Sciatic nerve (tissue), 2 donors: ENCODE measurements around the gene LAPTM5. TPM values are rescaled to one million over a fixed set of nuclear protein-coding genes. Genes with fewer than 3 reads are reported as not detected.

Experiments used
- ATAC-seq: fragments of 200-7000 bp; cut with Tn5 transposase; one replicate; pipeline ENCODE4 v1.9.1; 2020; ENCODE audit warnings: mild to moderate bottlenecking, moderate library complexity
- DNase-seq: peaks from one replicate; pipeline ENCODE4 v3.0.0-alpha.2; 2020; ENCODE audit warnings: low spot score
- intact Hi-C: fragments of 100-400 bp; cut with DNase I; formaldehyde crosslinking; loops from one replicate; pipeline ENCODE4 v1.14.2; 2022
- total RNA-seq: library from RNA; stranded (reverse); fragmentation: NEBNext Ultra II Directional; extraction: Animal tissue kit (Norgen Biotek cat#: 25700); gene quantifications from one replicate; pipeline ENCODE4 v1.2.1, GENCODE V29; 2021
- donor health status: DM: no; HTN: no; CAD: no.
- donor health status: DM: no; HTN: no; CAD: no.

LAPTM5 gene
- total RNA-seq, 1 donor from 2014 or later: 65.0 TPM

GRCh38 chr1:30762152-30762929 lies 4.8 kb upstream of the LAPTM5 start:
- ATAC-seq (no peak), DNase-seq (no peak)
- intact Hi-C loops: no loop called here

GRCh38 chr1:30761381-30762151 lies 4.0 kb upstream of the LAPTM5 start:
- intact Hi-C loops: no loop called here
- DNase-seq (no peak), ATAC-seq (peak; percentile 33)

- DNase-seq: no peak
- ATAC-seq: no peak
- intact Hi-C loops: no loop called here
Observed at GRCh38 chr1:30760596-30761324, 3.2 kb upstream of the LAPTM5 start.

- intact Hi-C loops: no loop called here
- ATAC-seq (no peak), DNase-seq (no peak)
Observed at GRCh38 chr1:30759718-30760281, 2.2 kb upstream of the LAPTM5 start.

GRCh38 chr1:30758785-30759380 lies 1.3 kb upstream of the LAPTM5 start:
- no peak for ATAC-seq
- DNase-seq: no peak
- intact Hi-C loops: no loop called here

- no peak for DNase-seq
- ATAC-seq: no peak
- intact Hi-C loops: no loop called here
Observed at GRCh38 chr1:30758121-30758688, 631 bp upstream of the LAPTM5 start.

- intact Hi-C loops: no loop called here
- ATAC-seq (peak; percentile 79), DNase-seq (no peak)
Observed at GRCh38 chr1:30756545-30757351, 826 bp downstream of the LAPTM5 start.

- intact Hi-C loops: no loop called here
- DNase-seq: no peak
- ATAC-seq: no peak
Observed at GRCh38 chr1:30756206-30756544, 1.4 kb downstream of the LAPTM5 start.

- DNase-seq: no peak
- no peak for ATAC-seq
- intact Hi-C loops: no loop called here
Observed at GRCh38 chr1:30755746-30756145, 1.8 kb downstream of the LAPTM5 start.

GRCh38 chr1:30755334-30755733 lies 2.2 kb downstream of the LAPTM5 start:
- intact Hi-C loops: no loop called here
- DNase-seq: no peak

GRCh38 chr1:30754684-30755171 lies 2.8 kb downstream of the LAPTM5 start:
- ATAC-seq (no peak), DNase-seq (no peak)
- intact Hi-C loops: no loop called here

More at GRCh38 chr1:30755334-30755733, 2.2 kb downstream of the LAPTM5 start:
- no peak for ATAC-seq

- ATAC-seq: no peak
Observed at GRCh38 chr1:30753660-30754123, 3.9 kb downstream of the LAPTM5 start.

GRCh38 chr1:30753118-30753517 lies 4.5 kb downstream of the LAPTM5 start:
- DNase-seq (no peak), ATAC-seq (no peak)
- intact Hi-C loops: no loop called here

More at GRCh38 chr1:30753660-30754123, 3.9 kb downstream of the LAPTM5 start:
- no peak for DNase-seq
- intact Hi-C loops: no loop called here

- ATAC-seq: no peak
- no peak for DNase-seq
- intact Hi-C loops: no loop called here
Observed at GRCh38 chr1:30752651-30752908, 5.0 kb downstream of the LAPTM5 start.

GRCh38 chr1:30751830-30752650 lies 5.5 kb downstream of the LAPTM5 start:
- ATAC-seq: no peak
- DNase-seq: no peak
- intact Hi-C loops: no loop called here

- no peak for DNase-seq
- intact Hi-C loops: no loop called here
- no peak for ATAC-seq
Observed at GRCh38 chr1:30750731-30751291, 6.8 kb downstream of the LAPTM5 start.
